ENCODE measurements around the gene WDR90. TPM values are rescaled to one million over a fixed set of nuclear protein-coding genes. Genes with fewer than 3 reads are reported as not detected.

WDR90 gene
- total RNA-seq, 4 donors from 2014 or later: 23.0 to 166 (median 90.2) TPM

DNA sequence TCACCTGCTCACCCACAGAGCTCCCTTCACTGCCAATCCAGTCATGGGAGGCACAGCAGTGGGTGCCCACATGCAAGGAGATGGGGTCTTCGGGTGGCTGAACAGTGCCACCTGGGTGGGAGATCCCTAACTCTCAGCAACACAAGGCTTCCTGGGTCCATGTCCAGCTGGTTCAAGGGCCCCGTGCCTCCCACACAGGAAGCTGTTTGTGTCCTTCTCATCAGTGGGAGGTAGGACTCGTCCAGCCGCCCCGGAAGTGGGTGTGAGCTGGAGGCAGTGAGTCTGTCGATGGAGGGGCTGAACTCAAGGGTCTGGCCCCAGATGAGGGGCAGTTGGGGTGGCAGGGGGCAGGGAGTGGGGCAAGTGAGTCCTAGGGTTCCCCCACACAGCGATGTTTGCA, 54.9 kb downstream of the WDR90 start:
- in situ Hi-C loops (cut with MboI; ENCODE audit: low pct_ligation_motif_present in 1 of 4, low pct_unique_long_range_greater_than_20kb in 1 of 4, low sequenced_read_pairs in 3 of 4) (no loop called here), intact Hi-C loops (cut with DNase I; ENCODE audit: low total_unique reads) (no loop called here)

DNA sequence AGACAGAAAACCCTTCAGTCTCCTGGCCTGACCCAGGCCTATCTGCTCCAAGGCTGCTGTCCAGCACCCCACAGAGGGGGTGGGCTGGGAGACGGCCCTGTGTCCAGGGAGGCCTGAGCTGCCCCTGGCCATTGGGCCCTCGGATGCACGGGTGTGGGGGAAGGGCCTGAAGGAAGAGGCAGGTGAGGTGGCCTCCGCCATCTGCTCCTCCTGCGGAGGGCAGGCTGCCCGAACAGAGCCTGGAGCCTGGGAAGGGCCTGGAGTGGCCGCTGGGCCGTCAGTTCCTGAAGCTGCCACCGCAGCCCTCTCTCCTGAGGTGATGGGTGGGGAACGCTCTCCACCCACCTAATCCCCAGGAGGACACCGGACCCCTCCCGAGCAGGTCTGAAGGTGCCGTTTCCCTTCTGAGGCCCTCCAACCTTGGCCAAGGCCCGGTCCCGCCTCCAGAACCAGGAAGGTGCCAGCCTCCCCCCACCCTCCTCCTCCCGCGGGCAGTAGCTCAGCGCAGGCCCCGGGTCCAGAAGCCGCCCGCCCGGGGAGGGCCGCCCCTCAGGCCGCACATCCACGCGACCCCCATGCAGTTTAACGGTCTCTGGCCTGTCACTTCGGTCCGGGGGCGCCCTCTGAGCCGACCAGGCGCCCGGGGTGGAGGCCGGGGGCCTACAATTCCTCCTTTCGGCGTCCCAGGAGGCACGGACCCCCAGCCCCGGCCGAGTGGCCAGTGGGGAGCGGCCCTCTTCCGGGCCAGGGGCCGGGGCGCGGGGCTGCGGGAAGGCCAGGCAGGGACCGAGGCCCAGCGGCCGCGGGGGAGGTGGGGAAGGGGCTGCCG, 55.6 kb downstream of the WDR90 start:
- intact Hi-C loops (cut with DNase I; ENCODE audit: low total_unique reads): loop anchor here (5.0 kb wide), 1 partner anchor 183 kb away; no protein-coding TSS in a partner anchor
- H3K27ac ChIP-seq: no peak overlapping the region
- H3K9me3 ChIP-seq: no peaks in the 10 kb centered on the region
- TF ChIP-seq POLR2A (IDR thresholded peaks at IDR 0.05): no peak
- TF ChIP-seq, protein P1, sequence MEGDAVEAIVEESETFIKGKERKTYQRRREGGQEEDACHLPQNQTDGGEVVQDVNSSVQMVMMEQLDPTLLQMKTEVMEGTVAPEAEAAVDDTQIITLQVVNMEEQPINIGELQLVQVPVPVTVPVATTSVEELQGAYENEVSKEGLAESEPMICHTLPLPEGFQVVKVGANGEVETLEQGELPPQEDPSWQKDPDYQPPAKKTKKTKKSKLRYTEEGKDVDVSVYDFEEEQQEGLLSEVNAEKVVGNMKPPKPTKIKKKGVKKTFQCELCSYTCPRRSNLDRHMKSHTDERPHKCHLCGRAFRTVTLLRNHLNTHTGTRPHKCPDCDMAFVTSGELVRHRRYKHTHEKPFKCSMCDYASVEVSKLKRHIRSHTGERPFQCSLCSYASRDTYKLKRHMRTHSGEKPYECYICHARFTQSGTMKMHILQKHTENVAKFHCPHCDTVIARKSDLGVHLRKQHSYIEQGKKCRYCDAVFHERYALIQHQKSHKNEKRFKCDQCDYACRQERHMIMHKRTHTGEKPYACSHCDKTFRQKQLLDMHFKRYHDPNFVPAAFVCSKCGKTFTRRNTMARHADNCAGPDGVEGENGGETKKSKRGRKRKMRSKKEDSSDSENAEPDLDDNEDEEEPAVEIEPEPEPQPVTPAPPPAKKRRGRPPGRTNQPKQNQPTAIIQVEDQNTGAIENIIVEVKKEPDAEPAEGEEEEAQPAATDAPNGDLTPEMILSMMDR (IDR thresholded peaks at IDR 0.05): no peak
- TF ChIP-seq POLR2AphosphoS5 (IDR thresholded peaks at IDR 0.05): no peak
- no peak for TF ChIP-seq EP300 (IDR thresholded peaks at IDR 0.05; ENCODE audit: low read depth)
- in situ Hi-C loops (cut with MboI; ENCODE audit: low pct_ligation_motif_present in 1 of 4, low pct_unique_long_range_greater_than_20kb in 1 of 4, low sequenced_read_pairs in 3 of 4): no loop called here
- peaks cover 99% of the 10 kb centered on the region for H3K27me3 ChIP-seq
- DNase-seq: no peak
- no peak overlapping the region for H3K4me3 ChIP-seq
- no peaks in the 10 kb centered on the region for H3K36me3 ChIP-seq
- 17% methylated on average over 35 of the region's 50 CpGs; no CpG with 5 or more reads in 1 of the 2 donors for WGBS, 2 donors (ENCODE audit: low coverage in 1 of 2)
- peaks cover 0 to 12% (median 8%) of the 10 kb centered on the region in 4 donors for H3K4me1 ChIP-seq

More for the DNA sequence above, 54.9 kb downstream of the WDR90 start:
- peaks cover 0 to 12% (median 8%) of the 10 kb centered on the region in 4 donors for H3K4me1 ChIP-seq
- no peak overlapping the region for H3K27ac ChIP-seq
- no peak for DNase-seq
- no peak overlapping the region for H3K4me3 ChIP-seq
- no peaks in the 10 kb centered on the region for H3K36me3 ChIP-seq
- WGBS, 2 donors (ENCODE audit: low coverage in 1 of 2): 73% methylated on average over 7 of the region's 7 CpGs; no CpG with 5 or more reads in 1 of the 2 donors
- peaks cover 99% of the 10 kb centered on the region for H3K27me3 ChIP-seq
- TF ChIP-seq POLR2A (IDR thresholded peaks at IDR 0.05): no peak
- no peak for TF ChIP-seq EP300 (IDR thresholded peaks at IDR 0.05; ENCODE audit: low read depth)
- TF ChIP-seq, protein P1 (IDR thresholded peaks at IDR 0.05): no peak
- no peak for TF ChIP-seq POLR2AphosphoS5 (IDR thresholded peaks at IDR 0.05)
- no peaks in the 10 kb centered on the region for H3K9me3 ChIP-seq

DNA sequence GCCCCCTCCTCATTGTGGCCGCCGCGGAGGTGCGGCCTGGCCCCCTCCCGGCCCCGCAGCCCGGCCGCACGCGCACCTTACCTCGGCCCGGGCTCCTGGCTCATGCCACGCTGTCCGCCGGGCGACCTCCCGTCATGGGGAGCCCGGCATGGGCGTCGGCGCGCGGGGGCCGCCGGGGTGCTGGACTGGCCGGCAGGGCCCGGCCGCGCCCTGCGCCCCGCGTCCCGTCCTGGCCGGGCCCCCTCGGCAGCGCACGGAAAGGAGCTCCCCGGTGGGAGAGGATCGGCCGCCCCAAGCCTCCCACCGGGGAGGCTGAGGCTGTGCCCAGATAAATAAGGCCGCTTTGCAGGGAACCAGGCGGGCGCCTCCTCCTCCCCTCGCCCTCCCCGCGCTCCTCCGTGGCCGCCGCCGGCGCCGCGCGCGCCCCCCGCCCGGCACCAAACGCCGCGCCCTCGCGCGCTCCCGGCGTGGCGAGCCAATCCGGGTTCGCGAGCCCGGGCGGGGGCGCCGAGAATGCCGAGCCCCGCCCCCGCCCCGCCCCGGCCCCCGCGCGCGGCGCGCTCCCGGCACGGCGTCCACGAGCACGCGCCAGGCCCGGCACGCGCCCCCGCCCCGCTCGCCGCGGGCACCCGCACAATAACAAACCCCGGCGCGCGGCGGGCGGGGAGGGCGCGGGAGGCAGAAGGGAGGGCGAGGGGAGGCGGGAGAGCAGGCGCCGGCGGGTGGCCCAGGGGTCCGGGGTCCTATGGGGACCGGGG, 56.4 kb downstream of the WDR90 start, which contains the start of gene FBXL16:
FBXL16 (minus strand) TSS at position 371 of the 758 bp plus-strand sequence. CDS start 8,396 bp downstream, outside the sequence.
- H3K36me3 ChIP-seq: no peaks in the 10 kb centered on the region
- no peak for DNase-seq
- H3K27ac ChIP-seq: no peak within 1 kb of the TSS
- whole genome bisulfite sequencing, 2 donors (ENCODE audit: low coverage in 1 of 2): 1% methylated on average over 45 of the region's 115 CpGs; no CpG with 5 or more reads in 1 of the 2 donors
- in situ Hi-C loops (cut with MboI; ENCODE audit: low pct_ligation_motif_present in 1 of 4, low pct_unique_long_range_greater_than_20kb in 1 of 4, low sequenced_read_pairs in 3 of 4) (no loop called here), intact Hi-C loops (cut with DNase I; ENCODE audit: low total_unique reads) (loop anchor here (5.0 kb wide), 1 partner anchor 182 kb away; no protein-coding TSS in a partner anchor)
- peaks cover 0 to 10% (median 7%) of the 10 kb centered on the region in 4 donors for H3K4me1 ChIP-seq
- no peak for TF ChIP-seq EP300 (IDR thresholded peaks at IDR 0.05; ENCODE audit: low read depth)
- TF ChIP-seq POLR2A (IDR thresholded peaks at IDR 0.05): no peak
- TF ChIP-seq POLR2AphosphoS5 (IDR thresholded peaks at IDR 0.05): no peak
- TF ChIP-seq, protein P1 (IDR thresholded peaks at IDR 0.05): no peak
- peaks cover 99% of the 10 kb centered on the region for H3K27me3 ChIP-seq
- H3K9me3 ChIP-seq: no peaks in the 10 kb centered on the region
- H3K4me3 ChIP-seq: no peak within 1 kb of the TSS

Data from transverse colon (tissue), 4 donors.